CD14-positive monocyte (primary cell): Measurements from ENCODE around the gene CNOT4. TPM values are rescaled to one million over a fixed set of nuclear protein-coding genes. Genes with fewer than 3 reads are reported as not detected.
A peak's percentile ranks its signal among the peaks of the same experiment; 100 is the strongest.

Experiments used
- DNase-seq, 3 donors: peaks; one replicate each; pipeline ENCODE4 v3.0.0-alpha.2; 2011 to 2022
- H2AFZ ChIP-seq: 2 replicates; pipeline ENCODE4 v1.6.0; 2012; ENCODE audit warnings: mild to moderate bottlenecking, low read depth, low read length, inconsistent platforms; ENCODE audit not compliant: insufficient read depth, poor library complexity, severe bottlenecking
- H3K27ac ChIP-seq, 2 donors: 1 replicate in 1 of 2; 2 replicates in 1 of 2; pipeline ENCODE4 v1.5.1; 2012 to 2013; ENCODE audit warnings: low read length in 2 of 2, control low read depth in 1 of 2, inconsistent platforms in 1 of 2, low read depth in 1 of 2, mild to moderate bottlenecking in 1 of 2
- H3K27me3 ChIP-seq, 2 donors: one replicate each; pipeline versions ENCODE4 v1.6.0 to v1.6.1; 2011 to 2013; ENCODE audit warnings: low read length in 2 of 2; ENCODE audit not compliant: control insufficient read depth in 2 of 2, insufficient read depth in 2 of 2
- H3K36me3 ChIP-seq, 2 donors: replicated peaks in 1 of 2; 1 replicate in 1 of 2; 2 replicates in 1 of 2; pipeline versions ENCODE4 v1.5.1 to v1.6.1; 2012 to 2013; ENCODE audit warnings: low read length in 2 of 2, control low read depth in 1 of 2, inconsistent platforms in 1 of 2, mild to moderate bottlenecking in 1 of 2; ENCODE audit not compliant: insufficient read depth in 2 of 2, control insufficient read depth in 1 of 2
- H3K4me1 ChIP-seq, 2 donors: 1 replicate in 1 of 2; 2 replicates in 1 of 2; pipeline versions ENCODE4 v1.5.1 to v1.6.1; 2012 to 2013; ENCODE audit warnings: low read length in 2 of 2, control low read depth in 1 of 2, inconsistent platforms in 1 of 2, mild to moderate bottlenecking in 1 of 2, moderate library complexity in 1 of 2; ENCODE audit not compliant: insufficient read depth in 2 of 2, control insufficient read depth in 1 of 2
- H3K4me2 ChIP-seq: replicated peaks from 2 replicates; pipeline ENCODE3; 2012; ENCODE audit warnings: low read length, moderate library complexity, mild to moderate bottlenecking; ENCODE audit not compliant: poor library complexity, severe bottlenecking; ENCODE audit errors: extremely low read depth
- H3K4me3 ChIP-seq, 3 experiments: fragments of 200-600 bp in 1 of 3; sonication (generic) in 1 of 3; replicated peaks in 1 of 3; 1 replicate in 2 of 3; 2 replicates in 1 of 3; pipeline ENCODE4 v1.5.1; 2011 to 2013; ENCODE audit warnings: low read length in 3 of 3, mild to moderate bottlenecking in 3 of 3, control low read depth in 2 of 3, low read depth in 2 of 3, inconsistent platforms in 1 of 3, moderate library complexity in 1 of 3
- H3K79me2 ChIP-seq: 2 replicates; pipeline ENCODE4 v1.6.0; 2012; ENCODE audit warnings: mild to moderate bottlenecking, control low read depth, inconsistent platforms, low read length, moderate library complexity; ENCODE audit not compliant: insufficient read depth
- H3K9ac ChIP-seq: 2 replicates; pipeline ENCODE4 v1.6.0; 2017; ENCODE audit warnings: low read length, mild to moderate bottlenecking; ENCODE audit not compliant: insufficient read depth, poor library complexity, severe bottlenecking
- H3K9me3 ChIP-seq, 2 donors: replicated peaks in 1 of 2; 1 replicate in 1 of 2; 2 replicates in 1 of 2; pipeline versions ENCODE4 v1.5.1 to v1.6.1; 2012 to 2013; ENCODE audit warnings: low read length in 2 of 2, control low read depth in 1 of 2; ENCODE audit not compliant: control insufficient read depth in 1 of 2, insufficient read depth in 1 of 2
- H4K20me1 ChIP-seq: 2 replicates; pipeline ENCODE4 v1.6.0; 2012; ENCODE audit warnings: mild to moderate bottlenecking, low read length, control low read depth, moderate library complexity; ENCODE audit not compliant: insufficient read depth
- H3K27ac Mint-ChIP-seq, 7 donors: one replicate each; pipeline ENCODE4 v1.8.0; 2020; ENCODE audit warnings: mild to moderate bottlenecking in 7 of 7, mixed read lengths in 7 of 7, moderate library complexity in 6 of 7, inconsistent platforms in 2 of 7
- H3K27me3 Mint-ChIP-seq, 3 donors: one replicate each; pipeline ENCODE4 v1.8.0; 2021 to 2022; ENCODE audit warnings: low read depth in 3 of 3, mild to moderate bottlenecking in 3 of 3, mixed read lengths in 3 of 3, moderate library complexity in 3 of 3, inconsistent platforms in 1 of 3
- H3K36me3 Mint-ChIP-seq, 2 donors: one replicate each; pipeline ENCODE4 v1.8.0; 2020; ENCODE audit warnings: mixed read lengths in 2 of 2, inconsistent platforms in 1 of 2, mild to moderate bottlenecking in 1 of 2
- H3K4me1 Mint-ChIP-seq: one replicate; pipeline ENCODE4 v1.8.0; 2020; ENCODE audit warnings: mild to moderate bottlenecking, mixed read lengths
- H3K4me3 Mint-ChIP-seq, 2 donors: one replicate each; pipeline ENCODE4 v1.8.0; 2020; ENCODE audit warnings: mild to moderate bottlenecking in 2 of 2, mixed read lengths in 2 of 2, moderate library complexity in 1 of 2
- H3K9me3 Mint-ChIP-seq, 7 donors: one replicate each; pipeline ENCODE4 v1.8.0; 2020 to 2022; ENCODE audit warnings: mixed read lengths in 7 of 7, mild to moderate bottlenecking in 6 of 7, moderate library complexity in 6 of 7, inconsistent platforms in 2 of 7
- CTCF ChIP-seq: fragments of 200-600 bp; IDR thresholded peaks from one replicate; pipeline ENCODE4 v1.8.0; 2022; ENCODE audit warnings: antibody characterized with exemption, mild to moderate bottlenecking
- WGBS: methylation state at CpG from one replicate; pipeline ENCODE4 v1.1.5; 2013; ENCODE audit warnings: missing lambda C conversion rate; ENCODE audit not compliant: insufficient coverage; 5-methylcytosine and 5-hydroxymethylcytosine counted together
- intact Hi-C, 2 donors: fragments of 100-400 bp; cut with micrococcal nuclease; formaldehyde crosslinking; loops; one replicate each; pipeline versions ENCODE4 v1.15.0 to v1.15.1; 2023
- polyA plus RNA-seq, 3 donors: library from polyadenylated mRNA; depleted of rRNA in 1 of 3; unstranded in 2 of 3; stranded (reverse) in 1 of 3; fragments of 300-500 nt in 2 of 3; fragments of >200 nt in 1 of 3; fragmentation: Illumina TruSeq in 2 of 3; gene quantifications; 1 replicate in 2 of 3; 2 replicates in 1 of 3; pipeline ENCODE4 v1.2.3, GENCODE V29; 2012 to 2021

Gene CNOT4
- polyA plus RNA-seq, 3 donors, result 4.3 to 7.9 (median 6.3) TPM

GRCh38 chr7:135459076-135459475, 50.8 kb downstream of the CNOT4 start:
- 100% methylated on average over 4 of the region's 6 CpGs for WGBS
- intact Hi-C loops, result no loop called here
- peak overlapping the region in 1 of 7 donors; percentile 62 for H3K27ac Mint-ChIP-seq
- Histone ChIP-seq H3K4me2 (no peak overlapping the region), H3K79me2 (peaks cover 94% of the 10 kb centered on the region), H4K20me1 (peaks cover 93% of the 10 kb centered on the region), H3K36me3 (peaks cover 0 to 12% of the 10 kb centered on the region in 2 donors), H3K27ac (no peak overlapping the region), H3K4me1 (no peaks in the 10 kb centered on the region), H3K4me3 (no peak overlapping the region), H3K27me3 (no peaks in the 10 kb centered on the region), H2AFZ (no peak overlapping the region), H3K9me3 (no peaks in the 10 kb centered on the region), H3K9ac (no peak overlapping the region)
- no peaks in the 10 kb centered on the region for H3K27me3 Mint-ChIP-seq
- TF ChIP-seq CTCF, result no peak
- H3K36me3 Mint-ChIP-seq, result peaks cover 11 to 22% of the 10 kb centered on the region in 2 donors
- H3K4me3 Mint-ChIP-seq, result no peak overlapping the region
- no peaks in the 10 kb centered on the region for H3K9me3 Mint-ChIP-seq
- no peak for DNase-seq
- peaks cover 13% of the 10 kb centered on the region for H3K4me1 Mint-ChIP-seq

- DNase-seq, result no peak
- H3K36me3 Mint-ChIP-seq, result peaks cover 11 to 13% of the 10 kb centered on the region in 2 donors
- no peaks in the 10 kb centered on the region for H3K9me3 Mint-ChIP-seq
- Histone ChIP-seq H3K27me3 (no peaks in the 10 kb centered on the region), H3K4me2 (no peak overlapping the region), H2AFZ (no peak overlapping the region), H3K79me2 (peaks cover 90% of the 10 kb centered on the region), H4K20me1 (peaks cover 88% of the 10 kb centered on the region), H3K4me1 (no peaks in the 10 kb centered on the region), H3K4me3 (no peak overlapping the region), H3K9ac (no peak overlapping the region), H3K9me3 (no peaks in the 10 kb centered on the region), H3K27ac (no peak overlapping the region), H3K36me3 (peaks cover 0 to 12% of the 10 kb centered on the region in 2 donors)
- no CpG with 5 or more reads among the region's 3 CpGs for WGBS
- H3K4me1 Mint-ChIP-seq, result peaks cover 7% of the 10 kb centered on the region
- intact Hi-C loops, result no loop called here
- H3K4me3 Mint-ChIP-seq, result no peak overlapping the region
- no peaks in the 10 kb centered on the region for H3K27me3 Mint-ChIP-seq
- no peak overlapping the region for H3K27ac Mint-ChIP-seq
- no peak for TF ChIP-seq CTCF
Observed at GRCh38 chr7:135454060-135454459, 55.8 kb downstream of the CNOT4 start.
